ENCODE results near the gene MYO18A. TPM values are rescaled to one million over a fixed set of nuclear protein-coding genes. Genes with fewer than 3 reads are reported as not detected.

The MYO18A gene
- total and polyA plus RNA-seq, 2 of the 4 experiments (the other 2 are of a cell fraction) = 22.4 to 39.1 TPM

- peaks cover 5% of the 10 kb centered on the region; the same call in 1 of the 2 replicates for H4K20me1 ChIP-seq (ENCODE audit: insufficient read depth, low read length)
- peaks cover 69% of the 10 kb centered on the region for H3K4me1 ChIP-seq (ENCODE audit: control insufficient read depth, insufficient read depth, low read length)
- peak overlapping the region; percentile 97 for H4K91ac ChIP-seq (ENCODE audit: insufficient read depth, low read depth, low read length)
- peak overlapping the region; percentile 57 for H3K23ac ChIP-seq (ENCODE audit: low read depth, low read length)
- H2AK5ac ChIP-seq (ENCODE audit: low read depth, low read length) = peak overlapping the region; percentile 92
- peak overlapping the region; percentile 37 for H3K9ac ChIP-seq (ENCODE audit: low read depth, low read length)
- peak overlapping the region; percentile 84 for H3K14ac ChIP-seq (replicated peaks; ENCODE audit: low read depth, low read length)
- dilution Hi-C loops (cut with HindIII; ENCODE audit: low sequenced_read_pairs, unreplicated experiment) (no loop called here), in situ Hi-C loops (cut with MboI; ENCODE audit: low sequenced_read_pairs) (no loop called here), intact Hi-C loops (cut with micrococcal nuclease) (no loop called here)
- no TSS peak for BruUV-seq (replicated peaks)
- H4K8ac ChIP-seq (ENCODE audit: low read depth in 2 of 2, low read length in 2 of 2) = peak overlapping the region; percentile 88
- no peaks in the 10 kb centered on the region for H3K36me3 ChIP-seq (ENCODE audit: control insufficient read depth, insufficient read depth, low read length)
- H2AFZ ChIP-seq (replicated peaks; ENCODE audit: low read length, poor library complexity) = peak overlapping the region; percentile 33
- H2BK120ac ChIP-seq (ENCODE audit: low read depth, low read length) = peak overlapping the region; percentile 92
- peak overlapping the region; percentile 98; the same call in 2 of the 3 replicates for H2BK15ac ChIP-seq (ENCODE audit: low read depth, low read length)
- H3K27ac ChIP-seq (ENCODE audit: insufficient read depth, low read length) = peak overlapping the region; percentile 96
- no peak for TF ChIP-seq POLR2A (IDR thresholded peaks at IDR 0.05; ENCODE audit: low read depth, low read length)
- no peak for TF ChIP-seq NFE2L2 (IDR thresholded peaks at IDR 0.05; ENCODE audit: low read depth, low read length)
- TF ChIP-seq SMC3 (IDR thresholded peaks at IDR 0.05; ENCODE audit: low read depth, low read length) = no peak
- TF ChIP-seq CTCF (conservative IDR thresholded peaks at IDR 0.05; ENCODE audit: low read depth, low read length) = no peak
- TF ChIP-seq BHLHE40 (IDR thresholded peaks at IDR 0.05; ENCODE audit: low read depth, low read length) = no peak
- 0 out of 2 replicates have a peak, but pooled peaks have one; percentile 18 for TF ChIP-seq MXI1 (IDR thresholded peaks at IDR 0.05; ENCODE audit: borderline replicate concordance, low read depth, low read length)
- TF ChIP-seq CEBPB (IDR thresholded peaks at IDR 0.05; ENCODE audit: low read depth, low read length) = no peak
- no peak for TF ChIP-seq RAD21 (IDR thresholded peaks at IDR 0.05; ENCODE audit: low read length)
- no peak for TF ChIP-seq ELK1 (IDR thresholded peaks at IDR 0.05; ENCODE audit: borderline replicate concordance, low read depth, low read length)
- ChIA-PET POLR2A (ENCODE audit: unreplicated experiment) (no interaction called here), CTCF (interaction anchor here (0.7 to 0.8 kb wide), 2 partner anchors 10 to 63 kb away, joined by 3 read pairs; no protein-coding TSS in a partner anchor)
- peak overlapping the region; percentile 95 for H3K18ac ChIP-seq (ENCODE audit: low read depth, low read length)
- H3K4ac ChIP-seq (ENCODE audit: low read depth, low read length) = peak overlapping the region; percentile 97
- H3K4me2 ChIP-seq (ENCODE audit: low read depth, low read length) = peak overlapping the region; percentile 20; the same call in 1 of the 2 replicates
- peak; percentile 68 for DNase-seq
- ATAC-seq (ENCODE audit: low read depth) = peak; percentile 10
- peak overlapping the region; percentile 92 for H4K5ac ChIP-seq (ENCODE audit: low read depth, low read length)
- peak overlapping the region; percentile 67 for H3K56ac ChIP-seq (ENCODE audit: extremely low read depth, insufficient read depth, low read length)
- H3K79me1 ChIP-seq (ENCODE audit: low read depth in 1 of 2, low read length in 2 of 2) = peaks cover 55 to 95% of the 10 kb centered on the region in 2 experiments
- peaks cover 77% of the 10 kb centered on the region for H3K9me1 ChIP-seq (ENCODE audit: insufficient read depth, low read length)
- peak overlapping the region; percentile 93 for H2BK5ac ChIP-seq (ENCODE audit: low read depth, low read length, poor library complexity, severe bottlenecking)
- no CpG with 5 or more reads among the region's 3 CpGs for WGBS, 2 experiments (ENCODE audit: extremely low coverage in 2 of 2, insufficient read length in 1 of 2)
- H3K27me3 ChIP-seq (ENCODE audit: control insufficient read depth, insufficient read depth, low read length) = no peaks in the 10 kb centered on the region
- peak overlapping the region; percentile 76 for H2AK9ac ChIP-seq (replicated peaks; ENCODE audit: low read depth, low read length, poor library complexity)
- peak overlapping the region; percentile 99 for H2BK20ac ChIP-seq (ENCODE audit: low read depth, low read length)
- H3K9me3 ChIP-seq (ENCODE audit: control insufficient read depth, insufficient read depth, low read length) = no peaks in the 10 kb centered on the region
- no peak overlapping the region for H3K4me3 ChIP-seq (ENCODE audit: insufficient read depth, low read depth, low read length)
Observed at GRCh38 chr17:29155966-29156338, 24.2 kb downstream of the MYO18A start.

All from IMR-90 (cell line).